SK-N-MC (cell line): ENCODE results near the gene SLC38A2.

Experiments used
- EZH2 ChIP-seq: fragments of 200-600 bp; sonication (generic); IDR thresholded peaks from one replicate; pipeline ENCODE4 v1.6.1; 2017; ENCODE audit warnings: antibody characterized with exemption
- POLR2AphosphoS5 ChIP-seq: IDR thresholded peaks from 2 replicates; pipeline ENCODE4 v1.6.1; 2012; ENCODE audit warnings: mild to moderate bottlenecking, low read depth, low read length, borderline replicate concordance

DNA sequence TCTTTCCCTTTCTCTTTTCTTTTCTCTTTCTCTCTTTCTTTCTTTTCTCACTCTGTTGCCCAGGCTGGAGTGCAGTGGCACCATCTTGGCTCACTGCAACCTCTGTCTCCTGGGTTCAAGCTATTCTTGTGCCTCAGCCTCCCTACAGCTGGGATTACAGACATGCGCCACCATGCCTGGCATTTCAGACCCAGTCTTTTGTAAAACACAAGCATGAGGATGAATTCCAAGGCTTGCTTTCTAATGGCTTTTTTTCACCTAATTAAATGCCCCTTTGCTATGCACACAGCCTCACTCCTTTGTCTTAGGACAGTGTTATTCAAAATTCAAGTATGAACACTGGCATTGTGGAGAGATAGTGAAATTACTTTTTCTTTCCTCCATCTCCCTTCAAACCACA, 6.0 kb upstream of the SLC38A2 start:
- no peak for TF ChIP-seq EZH2
- TF ChIP-seq POLR2AphosphoS5 = no peak
